Measurements from ENCODE around the gene POU3F3.

Gene POU3F3

DNA sequence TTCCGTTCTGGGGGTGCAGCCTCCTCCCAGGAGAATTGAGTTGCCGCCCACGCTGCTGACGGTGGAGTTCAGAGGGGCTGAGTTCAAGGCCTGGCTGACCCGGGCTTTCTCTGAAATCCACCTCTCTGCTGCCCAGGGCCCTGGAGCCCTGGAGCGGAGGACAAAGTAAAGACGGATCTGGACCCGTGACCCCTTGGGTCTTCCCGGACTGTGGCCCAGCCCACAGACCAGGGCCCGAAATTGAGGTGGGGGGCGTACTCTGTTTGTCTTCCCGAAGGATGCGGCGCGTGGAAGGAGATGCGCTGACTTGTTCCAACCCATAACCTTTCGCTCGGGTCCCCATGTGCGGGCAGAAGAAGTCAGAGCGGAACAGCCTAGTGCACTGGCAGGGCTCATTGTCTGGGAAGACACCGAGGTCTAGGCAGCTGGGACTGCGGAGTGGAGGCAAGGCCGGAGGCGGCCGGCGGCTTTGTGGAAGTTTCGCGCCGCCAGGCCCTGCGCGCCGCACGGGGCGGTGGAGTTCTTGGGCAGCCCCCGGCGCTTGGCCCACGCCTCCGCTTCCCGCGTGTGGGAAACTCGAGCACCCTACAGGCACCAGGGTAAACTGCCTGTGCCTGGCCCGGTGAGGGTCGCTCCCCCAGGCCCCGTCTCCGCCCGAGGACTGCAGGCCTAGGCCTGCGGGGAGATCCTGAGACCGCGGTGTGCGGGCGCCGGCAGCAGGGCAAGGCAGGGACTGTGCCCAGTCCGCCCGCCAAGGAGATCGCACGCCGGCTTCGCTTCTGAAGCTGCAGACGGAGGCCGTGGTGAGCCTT lies 9.8 kb downstream of the POU3F3 start:
- no peak for DNase-seq (ENCODE audit: low read depth, low spot score)
- no peak overlapping the region for H3K4me3 ChIP-seq (ENCODE audit: low read depth, low read length)
- TF ChIP-seq, protein P1, sequence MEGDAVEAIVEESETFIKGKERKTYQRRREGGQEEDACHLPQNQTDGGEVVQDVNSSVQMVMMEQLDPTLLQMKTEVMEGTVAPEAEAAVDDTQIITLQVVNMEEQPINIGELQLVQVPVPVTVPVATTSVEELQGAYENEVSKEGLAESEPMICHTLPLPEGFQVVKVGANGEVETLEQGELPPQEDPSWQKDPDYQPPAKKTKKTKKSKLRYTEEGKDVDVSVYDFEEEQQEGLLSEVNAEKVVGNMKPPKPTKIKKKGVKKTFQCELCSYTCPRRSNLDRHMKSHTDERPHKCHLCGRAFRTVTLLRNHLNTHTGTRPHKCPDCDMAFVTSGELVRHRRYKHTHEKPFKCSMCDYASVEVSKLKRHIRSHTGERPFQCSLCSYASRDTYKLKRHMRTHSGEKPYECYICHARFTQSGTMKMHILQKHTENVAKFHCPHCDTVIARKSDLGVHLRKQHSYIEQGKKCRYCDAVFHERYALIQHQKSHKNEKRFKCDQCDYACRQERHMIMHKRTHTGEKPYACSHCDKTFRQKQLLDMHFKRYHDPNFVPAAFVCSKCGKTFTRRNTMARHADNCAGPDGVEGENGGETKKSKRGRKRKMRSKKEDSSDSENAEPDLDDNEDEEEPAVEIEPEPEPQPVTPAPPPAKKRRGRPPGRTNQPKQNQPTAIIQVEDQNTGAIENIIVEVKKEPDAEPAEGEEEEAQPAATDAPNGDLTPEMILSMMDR (IDR thresholded peaks at IDR 0.05; ENCODE audit: insufficient read depth, low read length, missing control alignments), result no peak
- CTCF ChIA-PET, result no interaction called here
- POLR2A ChIA-PET, result no interaction called here

GRCh38 chr2:104864280-104865095 lies 10.6 kb downstream of the POU3F3 start:
- CTCF ChIA-PET, result interaction anchor here (1.7 kb wide), 1 partner anchor 15 kb away, joined by 8 read pairs; no protein-coding TSS in a partner anchor
- TF ChIP-seq, protein P1 (IDR thresholded peaks at IDR 0.05; ENCODE audit: insufficient read depth, low read length, missing control alignments), result no peak
- H3K4me3 ChIP-seq (ENCODE audit: low read depth, low read length), result no peak overlapping the region
- POLR2A ChIA-PET, result no interaction called here
- DNase-seq (ENCODE audit: low read depth, low spot score), result no peak

DNA sequence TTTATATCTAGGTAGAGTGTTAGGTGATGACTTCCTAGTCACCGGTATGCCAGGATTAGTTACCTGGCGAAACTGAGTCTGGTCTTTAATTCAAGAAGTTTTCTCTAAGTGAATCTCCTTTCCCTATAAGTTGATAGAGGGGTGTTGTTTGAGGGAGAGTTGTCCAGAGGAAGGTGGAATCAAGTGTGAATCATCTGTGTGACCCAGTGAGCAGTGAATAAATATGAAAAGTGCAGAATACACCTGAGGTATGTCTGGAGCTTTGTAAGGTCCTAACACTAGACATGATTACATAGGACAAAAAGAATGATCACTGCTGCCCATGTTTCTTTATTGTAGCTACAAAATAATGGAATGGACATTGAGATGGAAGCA lies 11.2 kb downstream of the POU3F3 start:
- TF ChIP-seq, protein P1 (IDR thresholded peaks at IDR 0.05; ENCODE audit: insufficient read depth, low read length, missing control alignments), result no peak
- ChIA-PET CTCF (interaction anchor here (1.7 kb wide), 1 partner anchor 16 kb away, joined by 8 read pairs; no protein-coding TSS in a partner anchor), POLR2A (no interaction called here)
- no peak overlapping the region for H3K4me3 ChIP-seq (ENCODE audit: low read depth, low read length)
- DNase-seq (ENCODE audit: low read depth, low spot score), result no peak

DNA sequence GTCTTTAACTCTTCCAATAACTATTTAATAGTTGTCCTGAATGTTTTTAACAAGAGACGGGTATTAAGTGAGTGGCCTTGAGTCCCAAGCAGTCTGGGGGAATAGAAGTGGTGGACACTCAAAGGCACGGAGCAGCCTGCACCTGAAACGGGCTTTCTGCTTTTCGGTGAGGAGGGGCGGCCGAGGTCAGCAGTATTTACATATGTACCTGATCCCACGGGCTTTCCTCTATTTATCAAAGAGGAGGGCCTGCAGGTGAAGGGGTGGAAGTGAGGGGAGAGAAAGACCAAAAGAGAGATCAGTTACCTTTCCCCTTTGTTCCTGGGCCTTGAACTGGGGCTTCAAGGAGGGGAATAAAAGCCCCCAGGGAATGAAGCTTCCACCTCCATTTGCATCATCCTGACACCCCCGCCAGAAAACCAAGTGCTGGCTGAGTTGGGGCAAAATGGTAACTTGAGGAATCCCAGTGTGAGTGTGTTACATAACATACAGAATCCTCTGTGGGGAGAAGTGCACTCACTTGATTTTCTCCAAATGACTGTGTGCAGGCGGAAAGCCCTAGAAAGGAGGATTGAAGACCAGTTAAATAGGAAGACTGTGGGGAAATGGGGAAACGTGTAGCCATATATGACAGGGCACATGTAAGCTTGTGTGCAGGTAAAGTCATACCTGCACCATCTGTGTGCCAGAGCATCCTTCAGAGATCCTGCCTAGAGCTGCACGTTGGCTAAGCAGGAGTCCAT lies 12.4 kb downstream of the POU3F3 start:
- no peak for DNase-seq (ENCODE audit: low read depth, low spot score)
- TF ChIP-seq, protein P1 (IDR thresholded peaks at IDR 0.05; ENCODE audit: insufficient read depth, low read length, missing control alignments), result no peak
- H3K4me3 ChIP-seq (ENCODE audit: low read depth, low read length), result no peak overlapping the region
- ChIA-PET CTCF (interaction anchor here (1.7 to 2.0 kb wide), 2 partner anchors 17 to 18 kb away, joined by 8 to 10 read pairs; no protein-coding TSS in a partner anchor), POLR2A (no interaction called here)

GRCh38 chr2:104866883-104867812 lies 13.2 kb downstream of the POU3F3 start:
- POLR2A ChIA-PET, result no interaction called here
- TF ChIP-seq, protein P1 (IDR thresholded peaks at IDR 0.05; ENCODE audit: insufficient read depth, low read length, missing control alignments), result no peak
- DNase-seq (ENCODE audit: low read depth, low spot score), result no peak
- CTCF ChIA-PET, result interaction anchor here (2.0 kb wide), 1 partner anchor 18 kb away, joined by 10 read pairs; no protein-coding TSS in a partner anchor
- H3K4me3 ChIP-seq (ENCODE audit: low read depth, low read length), result no peak overlapping the region

Data from AG04449 (cell line).